ENCODE measurements around the gene FGF23. TPM values are rescaled to one million over a fixed set of nuclear protein-coding genes. Genes with fewer than 3 reads are reported as not detected.

Gene FGF23
- total RNA-seq, 2 experiments from 2014 or later: not detected

- H3K4me1 ChIP-seq (ENCODE audit: insufficient read depth, low read length): no peaks in the 10 kb centered on the region
- DNase-seq (no peak), ATAC-seq (ENCODE audit: poor library complexity) (no peak)
- ChIA-PET CTCF (no interaction called here), POLR2A (no interaction called here)
- no peaks in the 10 kb centered on the region for H3K9me3 ChIP-seq (ENCODE audit: control insufficient read depth in 1 of 2, insufficient read depth in 1 of 2, low read length in 2 of 2)
- Mint-ChIP-seq H3K4me3 (no peak overlapping the region), H3K27ac (no peak overlapping the region), H3K4me1 (ENCODE audit: low read depth) (peaks cover 18% of the 10 kb centered on the region), H3K36me3 (ENCODE audit: low read depth) (peaks cover 43% of the 10 kb centered on the region), H3K27me3 (no peaks in the 10 kb centered on the region), H3K9me3 (no peaks in the 10 kb centered on the region)
- no peak overlapping the region for H3K27ac ChIP-seq (ENCODE audit: low read depth in 1 of 2, low read length in 2 of 2)
- no peak overlapping the region for H3K4me3 ChIP-seq (ENCODE audit: low read length)
- TF ChIP-seq CTCF (IDR thresholded peaks at IDR 0.05): no peak
- intact Hi-C loops (cut with DNase I, micrococcal nuclease): no loop called here
- H3K27me3 ChIP-seq (ENCODE audit: control insufficient read depth in 1 of 2, insufficient read depth in 2 of 2, low read length in 2 of 2): no peaks in the 10 kb centered on the region
- peaks cover 22% of the 10 kb centered on the region for H3K36me3 ChIP-seq (ENCODE audit: insufficient read depth, low read length)
Measured at GRCh38 chr12:4330203-4330602, 49.3 kb downstream of the FGF23 start.

- Mint-ChIP-seq H3K4me3 (no peak overlapping the region), H3K27me3 (no peaks in the 10 kb centered on the region), H3K9me3 (no peaks in the 10 kb centered on the region), H3K36me3 (ENCODE audit: low read depth) (peaks cover 31% of the 10 kb centered on the region), H3K27ac (no peak overlapping the region), H3K4me1 (ENCODE audit: low read depth) (peaks cover 37% of the 10 kb centered on the region)
- Histone ChIP-seq H3K36me3 (ENCODE audit: insufficient read depth, low read length) (peaks cover 10% of the 10 kb centered on the region), H3K27ac (ENCODE audit: low read depth in 1 of 2, low read length in 2 of 2) (no peak overlapping the region), H3K4me1 (ENCODE audit: insufficient read depth, low read length) (peaks cover 8% of the 10 kb centered on the region), H3K27me3 (ENCODE audit: control insufficient read depth in 1 of 2, insufficient read depth in 2 of 2, low read length in 2 of 2) (no peaks in the 10 kb centered on the region), H3K9me3 (ENCODE audit: control insufficient read depth in 1 of 2, insufficient read depth in 1 of 2, low read length in 2 of 2) (no peaks in the 10 kb centered on the region), H3K4me3 (ENCODE audit: low read length) (no peak overlapping the region)
- intact Hi-C loops (cut with DNase I, micrococcal nuclease): loop anchor here in 1 of 2 experiments (10.0 kb wide), 2 partner anchors 328 to 572 kb away; partner anchors contain the start of gene CRACR2A
- ATAC-seq (ENCODE audit: poor library complexity) (no peak), DNase-seq (no peak)
- no peak for TF ChIP-seq CTCF (IDR thresholded peaks at IDR 0.05)
- POLR2A ChIA-PET: no interaction called here
- CTCF ChIA-PET: interaction anchor here (0.6 kb wide), 1 partner anchor 56 kb away, joined by 3 read pairs; no protein-coding TSS in a partner anchor
Measured at GRCh38 chr12:4327293-4327692, 52.2 kb downstream of the FGF23 start.

- H3K27me3 ChIP-seq (ENCODE audit: control insufficient read depth in 1 of 2, insufficient read depth in 2 of 2, low read length in 2 of 2): no peaks in the 10 kb centered on the region
- H3K9me3 ChIP-seq (ENCODE audit: control insufficient read depth in 1 of 2, insufficient read depth in 1 of 2, low read length in 2 of 2): no peaks in the 10 kb centered on the region
- ATAC-seq (ENCODE audit: poor library complexity) (no peak), DNase-seq (no peak)
- TF ChIP-seq CTCF (IDR thresholded peaks at IDR 0.05): no peak
- Mint-ChIP-seq H3K4me3 (no peak overlapping the region), H3K27ac (no peak overlapping the region), H3K4me1 (ENCODE audit: low read depth) (peaks cover 46% of the 10 kb centered on the region), H3K9me3 (no peaks in the 10 kb centered on the region), H3K27me3 (no peaks in the 10 kb centered on the region), H3K36me3 (ENCODE audit: low read depth) (peaks cover 27% of the 10 kb centered on the region)
- intact Hi-C loops (cut with DNase I, micrococcal nuclease): loop anchor here in 1 of 2 experiments (10.0 kb wide), 2 partner anchors 329 to 571 kb away; partner anchors contain the start of gene CRACR2A
- no peak overlapping the region for H3K27ac ChIP-seq (ENCODE audit: low read depth in 1 of 2, low read length in 2 of 2)
- peaks cover 18% of the 10 kb centered on the region for H3K4me1 ChIP-seq (ENCODE audit: insufficient read depth, low read length)
- no peak overlapping the region for H3K4me3 ChIP-seq (ENCODE audit: low read length)
- POLR2A ChIA-PET: interaction anchor here (0.6 kb wide), 1 partner anchor 429 kb away, joined by 3 read pairs; no protein-coding TSS in a partner anchor
- peaks cover 4% of the 10 kb centered on the region for H3K36me3 ChIP-seq (ENCODE audit: insufficient read depth, low read length)
- CTCF ChIA-PET: no interaction called here
Measured at GRCh38 chr12:4325966-4326365, 53.5 kb downstream of the FGF23 start.

Data from CD4-positive, alpha-beta T cell (primary cell).